NCI-H345 (cell line): ENCODE results near the gene TMEM63B.
"Not testable (repeated sequence)": the region's sequence is repeated elsewhere in the genome, so short reads cannot be mapped to it uniquely, and the experiment has no call there.

Source experiments
- DNase-seq: peaks from one replicate; lab custom pipeline; 2025; lab: John Stamatoyannopoulos, UW

Gene TMEM63B

GRCh38 chr6:44172731-44173500 lies 45.6 kb downstream of the TMEM63B start:
- DNase-seq, result peak; percentile 77

GRCh38 chr6:44176130-44176761 lies 48.9 kb downstream of the TMEM63B start:
- DNase-seq, result no peak

GRCh38 chr6:44176762-44177509 lies 49.6 kb downstream of the TMEM63B start:
- DNase-seq, result no peak

- no peak for DNase-seq
Measured at GRCh38 chr6:44177691-44178423, 50.5 kb downstream of the TMEM63B start.

- no peak for DNase-seq
Measured at GRCh38 chr6:44178424-44179071, 51.2 kb downstream of the TMEM63B start.

GRCh38 chr6:44179072-44179536 lies 51.8 kb downstream of the TMEM63B start:
- no peak for DNase-seq

- DNase-seq, result no peak
Measured at GRCh38 chr6:44179648-44180047, 52.3 kb downstream of the TMEM63B start.

GRCh38 chr6:44180406-44180805 lies 53.1 kb downstream of the TMEM63B start:
- DNase-seq, result no peak

GRCh38 chr6:44180886-44181285 lies 53.5 kb downstream of the TMEM63B start:
- no peak for DNase-seq

GRCh38 chr6:44181784-44182183 lies 54.4 kb downstream of the TMEM63B start:
- not testable (repeated sequence) for DNase-seq

- DNase-seq, result no peak
Measured at GRCh38 chr6:44182911-44183390, 55.6 kb downstream of the TMEM63B start.

- no peak for DNase-seq
Measured at GRCh38 chr6:44183783-44184182, 56.4 kb downstream of the TMEM63B start.

- not testable (repeated sequence) for DNase-seq
Measured at GRCh38 chr6:44185356-44185755, 58.0 kb downstream of the TMEM63B start.

- DNase-seq, result no peak
Measured at GRCh38 chr6:44185953-44186634, 58.7 kb downstream of the TMEM63B start.

GRCh38 chr6:44186635-44187025 lies 59.3 kb downstream of the TMEM63B start:
- no peak for DNase-seq

- no peak for DNase-seq
Measured at GRCh38 chr6:44188819-44189218, 61.5 kb downstream of the TMEM63B start.

- DNase-seq, result no peak
Measured at GRCh38 chr6:44189257-44189656, 61.9 kb downstream of the TMEM63B start.

- no peak for DNase-seq
Measured at GRCh38 chr6:44190715-44191114, 63.4 kb downstream of the TMEM63B start.

- no peak for DNase-seq
Measured at GRCh38 chr6:44192428-44193041, 65.2 kb downstream of the TMEM63B start.

GRCh38 chr6:44193307-44193910 lies 66.1 kb downstream of the TMEM63B start:
- DNase-seq, result no peak
